Measurements from ENCODE around the gene SLC34A1.

GRCh38 chr5:177354711-177355110 lies 29.5 kb upstream of the SLC34A1 start:
- TF ChIP-seq POLR2A (IDR thresholded peaks at IDR 0.05; ENCODE audit: insufficient read depth in 1 of 2, low read depth in 2 of 2, low read length in 2 of 2) (no peak), FOXK2 (IDR thresholded peaks at IDR 0.05) (no peak), SRF (IDR thresholded peaks at IDR 0.05; ENCODE audit: low read depth, low read length) (no peak), KDM4B (CRISPR knock-in tag; IDR thresholded peaks at IDR 0.05) (no peak), TMF1 (CRISPR knock-in tag; IDR thresholded peaks at IDR 0.05; ENCODE audit: low read depth) (no peak), ZZZ3 (CRISPR knock-in tag; IDR thresholded peaks at IDR 0.05; ENCODE audit: borderline replicate concordance) (no peak)
